Activated CD4-positive, alpha-beta T cell treated with anti-CD3 and anti-CD28 coated beads for 24 hours (primary cell): Measurements from ENCODE around the gene SIAH3.

Source experiments
- DNase-seq, 2 donors: peaks; one replicate each; pipeline ENCODE4 v3.0.0-alpha.2; 2020; ENCODE audit warnings: low read depth in 2 of 2

SIAH3 gene

DNA sequence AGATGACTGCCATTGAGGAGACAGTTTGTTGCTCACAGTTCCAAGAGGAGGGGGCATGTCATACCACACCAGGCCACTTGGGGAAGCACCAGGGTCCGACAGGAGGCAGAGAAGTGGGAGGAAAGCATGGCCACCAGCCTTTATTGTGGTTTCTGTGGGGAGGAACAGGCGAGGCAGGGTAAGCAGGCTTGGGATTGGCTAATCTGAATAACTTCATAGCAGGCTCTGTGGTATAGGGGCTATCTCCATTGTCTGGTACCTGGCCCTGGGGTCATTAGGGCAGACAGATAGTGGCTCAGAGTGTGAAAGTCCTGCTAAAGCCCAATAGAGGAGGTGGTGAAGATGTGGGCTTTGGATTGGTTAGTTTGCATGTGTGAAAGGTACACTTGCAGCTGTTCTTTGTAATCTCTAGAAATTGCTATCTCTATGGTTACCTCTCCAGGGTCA, 114.0 kb downstream of the SIAH3 start:
- DNase-seq: no peak

- no peak for DNase-seq
Observed at GRCh38 chr13:45733361-45733760, 118.2 kb downstream of the SIAH3 start.

- no peak for DNase-seq
Observed at GRCh38 chr13:45732916-45733315, 118.6 kb downstream of the SIAH3 start.

DNA sequence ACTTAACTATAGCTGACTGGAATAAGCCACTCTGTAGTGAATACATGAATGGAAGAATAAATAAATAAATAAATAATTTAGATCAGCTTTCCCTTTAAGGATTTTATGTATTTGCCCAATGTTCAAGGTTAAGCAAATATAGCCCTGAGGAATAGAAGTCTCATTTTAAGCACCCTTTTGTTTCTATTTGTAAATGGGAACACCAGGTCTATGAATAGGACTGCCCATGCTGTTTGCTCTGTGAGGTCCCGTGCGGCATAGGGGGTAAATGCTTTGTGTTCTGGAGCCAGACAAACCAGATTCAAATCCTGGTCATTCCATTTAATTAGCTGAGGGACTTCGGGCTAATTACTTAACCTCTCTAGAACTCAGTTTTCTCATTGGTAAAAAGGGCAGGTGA, 120.1 kb downstream of the SIAH3 start:
- DNase-seq: no peak

DNA sequence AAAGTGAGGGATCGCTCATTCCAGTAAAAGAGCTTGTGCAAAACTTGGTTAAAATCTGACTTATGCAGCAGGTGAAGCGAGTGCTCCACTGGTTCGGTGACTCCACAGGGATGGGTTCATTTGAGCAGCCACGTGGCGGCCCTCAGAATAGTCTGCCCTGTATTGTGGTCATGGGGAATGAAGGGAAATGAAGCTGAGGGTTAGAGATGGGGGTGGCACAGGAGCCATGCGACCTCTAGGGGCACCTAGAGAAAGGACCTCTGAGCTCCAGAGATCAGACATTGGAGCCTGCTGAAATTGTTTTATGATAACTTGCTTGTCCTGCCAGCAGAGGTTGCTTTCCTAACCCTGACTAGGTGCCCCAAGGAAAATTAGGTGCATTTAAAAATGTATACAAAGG, 122.8 kb downstream of the SIAH3 start:
- no peak for DNase-seq
